H1 (cell line): ENCODE measurements around the gene THADA. TPM values are rescaled to one million over a fixed set of nuclear protein-coding genes. Genes with fewer than 3 reads are reported as not detected.

ENCODE experiments used
- CTCF ChIA-PET: fragments of 300-600 bp; sonication (Branson Sonifier 250); formaldehyde crosslinking; loops from one replicate; lab custom pipeline; 2021; ENCODE audit not compliant: partially characterized antibody; lab: Charles Lee
- POLR2A ChIA-PET: fragments of 300-600 bp; sonication (Branson Sonifier 250); formaldehyde crosslinking; loops from one replicate; lab custom pipeline; 2021; ENCODE audit warnings: inconsistent platforms; ENCODE audit not compliant: partially characterized antibody; lab: Charles Lee
- DNase-seq, 2 experiments: peaks; one replicate each; pipeline versions ENCODE4 v3.0.0 to v3.0.0-alpha.2; 2010 to 2022; ENCODE audit warnings: low spot score in 2 of 2, low read depth in 1 of 2, mixed read lengths in 1 of 2
- FAIRE-seq: peaks from 2 replicates; lab custom pipeline; 2011; peaks lifted over from hg19 to GRCh38; lab: Jason Lieb, UNC
- H2AFZ ChIP-seq: 2 replicates; pipeline ENCODE4 v1.8.1; 2012; ENCODE audit warnings: low read length, inconsistent platforms
- H2AK5ac ChIP-seq: 2 replicates; pipeline ENCODE4 v1.6.1; 2013; ENCODE audit warnings: low read depth, low read length
- H2BK120ac ChIP-seq: replicated peaks from 2 replicates; pipeline ENCODE3; 2013; ENCODE audit warnings: low read depth, low read length, inconsistent platforms
- H2BK12ac ChIP-seq: 2 replicates; pipeline ENCODE4 v1.6.1; 2013; ENCODE audit warnings: low read depth, low read length
- H2BK15ac ChIP-seq: 2 replicates; pipeline ENCODE4 v1.6.1; 2013; ENCODE audit warnings: low read length
- H2BK20ac ChIP-seq: 2 replicates; pipeline ENCODE4 v1.6.1; 2013; ENCODE audit warnings: low read length
- H2BK5ac ChIP-seq: 2 replicates; pipeline ENCODE4 v1.6.1; 2013; ENCODE audit warnings: low read depth, low read length
- H3K14ac ChIP-seq: 2 replicates; pipeline ENCODE4 v1.6.1; 2013; ENCODE audit warnings: inconsistent platforms; ENCODE audit not compliant: insufficient read length
- H3K18ac ChIP-seq: 2 replicates; pipeline ENCODE4 v1.6.1; 2013; ENCODE audit warnings: low read length; ENCODE audit errors: extremely low read depth
- H3K23ac ChIP-seq: 2 replicates; pipeline ENCODE4 v1.6.1; 2013; ENCODE audit warnings: inconsistent platforms; ENCODE audit not compliant: insufficient read length
- H3K23me2 ChIP-seq: 2 replicates; pipeline ENCODE4 v1.6.1; 2013; ENCODE audit warnings: low read depth, low read length
- H3K27ac ChIP-seq: 2 replicates; pipeline ENCODE4 v1.6.1; 2011; ENCODE audit warnings: low read depth, low read length, inconsistent platforms
- H3K27me3 ChIP-seq, 4 experiments: replicated peaks in 1 of 4; 1 replicate in 1 of 4; 2 replicates in 3 of 4; pipeline versions ENCODE4 v1.6.1 to v1.8.1; 2011 to 2013; ENCODE audit warnings: low read length in 3 of 4, mild to moderate bottlenecking in 3 of 4, inconsistent platforms in 2 of 4, mixed read lengths in 2 of 4, moderate library complexity in 1 of 4; ENCODE audit not compliant: control insufficient read depth in 3 of 4, insufficient read depth in 3 of 4; ENCODE audit errors: extremely low read depth in 1 of 4
- H3K36me3 ChIP-seq, 4 experiments: 2 replicates each; pipeline versions ENCODE4 v1.6.1 to v1.8.1; 2011 to 2013; ENCODE audit warnings: mild to moderate bottlenecking in 4 of 4, low read length in 3 of 4, moderate library complexity in 2 of 4, control low read depth in 1 of 4, inconsistent platforms in 1 of 4; ENCODE audit not compliant: insufficient read depth in 4 of 4, control insufficient read depth in 2 of 4
- H3K4ac ChIP-seq: replicated peaks from 2 replicates; pipeline ENCODE3; 2013; ENCODE audit warnings: low read length, low read depth, mixed read lengths, inconsistent platforms; ENCODE audit not compliant: insufficient read length
- H3K4me1 ChIP-seq, 4 experiments: replicated peaks in 1 of 4; 1 replicate in 1 of 4; 2 replicates in 3 of 4; pipeline versions ENCODE4 v1.6.1 to v1.8.1; 2011 to 2013; ENCODE audit warnings: low read length in 3 of 4, inconsistent platforms in 2 of 4, mixed read lengths in 1 of 4; ENCODE audit not compliant: insufficient read depth in 4 of 4, control insufficient read depth in 3 of 4
- H3K4me2 ChIP-seq, 2 experiments: 2 replicates each; pipeline versions ENCODE4 v1.6.1 to v1.8.1; 2011 to 2013; ENCODE audit warnings: low read depth in 2 of 2, low read length in 2 of 2, control low read depth in 1 of 2, inconsistent platforms in 1 of 2, mild to moderate bottlenecking in 1 of 2; ENCODE audit not compliant: insufficient read depth in 1 of 2
- H3K4me3 ChIP-seq, 4 experiments: fragments of 200-600, 300-600 bp in 1 of 4; sonication (generic), shearing (Covaris generic), sonication (Bioruptor Twin) in 1 of 4; 2 replicates each; pipeline versions ENCODE4 v1.5.1 to v1.8.1; 2011 to 2016; ENCODE audit warnings: low read length in 4 of 4, low read depth in 3 of 4, control low read depth in 2 of 4, inconsistent platforms in 2 of 4, mild to moderate bottlenecking in 2 of 4, mixed read lengths in 1 of 4, moderate library complexity in 1 of 4; ENCODE audit not compliant: insufficient read depth in 2 of 4; ENCODE audit errors: extremely low read depth in 1 of 4
- H3K56ac ChIP-seq: replicated peaks from 2 replicates; pipeline ENCODE3; 2013; ENCODE audit warnings: low read depth, mild to moderate bottlenecking, mixed read lengths, low read length, inconsistent platforms; ENCODE audit not compliant: insufficient read length
- H3K79me1 ChIP-seq: 2 replicates; pipeline ENCODE4 v1.6.1; 2013; ENCODE audit warnings: low read depth, low read length, control low read depth
- H3K79me2 ChIP-seq, 2 experiments: 2 replicates each; pipeline versions ENCODE4 v1.6.1 to v1.8.1; 2012 to 2013; ENCODE audit warnings: low read length in 2 of 2, mild to moderate bottlenecking in 2 of 2, inconsistent platforms in 1 of 2; ENCODE audit not compliant: insufficient read depth in 2 of 2, control insufficient read depth in 1 of 2
- H3K9ac ChIP-seq, 4 experiments: replicated peaks in 1 of 4; 1 replicate in 1 of 4; 2 replicates in 3 of 4; pipeline versions ENCODE4 v1.6.1 to v1.8.1; 2011 to 2013; ENCODE audit warnings: low read depth in 3 of 4, low read length in 3 of 4, control low read depth in 2 of 4, mild to moderate bottlenecking in 2 of 4, moderate library complexity in 2 of 4, inconsistent platforms in 1 of 4; ENCODE audit errors: extremely low read depth in 1 of 4
- H3K9me3 ChIP-seq, 2 experiments: 2 replicates each; pipeline versions ENCODE4 v1.6.1 to v1.8.1; 2012 to 2013; ENCODE audit warnings: mild to moderate bottlenecking in 2 of 2, moderate library complexity in 2 of 2, control low read depth in 1 of 2, inconsistent platforms in 1 of 2, low read depth in 1 of 2, low read length in 1 of 2, mixed read lengths in 1 of 2; ENCODE audit not compliant: insufficient read depth in 2 of 2
- H4K20me1 ChIP-seq, 2 experiments: replicated peaks in 1 of 2; 2 replicates each; pipeline versions ENCODE3 to v1.8.1; 2011 to 2013; ENCODE audit warnings: inconsistent platforms in 2 of 2, low read length in 2 of 2, mild to moderate bottlenecking in 1 of 2; ENCODE audit not compliant: insufficient read depth in 2 of 2, control insufficient read depth in 1 of 2
- H4K5ac ChIP-seq: 2 replicates; pipeline ENCODE4 v1.6.1; 2013; ENCODE audit warnings: low read length, low read depth, mixed read lengths, inconsistent platforms; ENCODE audit not compliant: insufficient read length
- H4K8ac ChIP-seq: 2 replicates; pipeline ENCODE4 v1.8.0; 2013; ENCODE audit warnings: mild to moderate bottlenecking, moderate library complexity, low read length, inconsistent platforms; ENCODE audit not compliant: insufficient read depth; ENCODE audit errors: extremely low read depth
- H4K91ac ChIP-seq: replicated peaks from 2 replicates; pipeline ENCODE3; 2013; ENCODE audit warnings: low read length, mixed read lengths, inconsistent platforms; ENCODE audit not compliant: insufficient read length
- EZH2 ChIP-seq: fragments of 200-600 bp; sonication (generic); IDR thresholded peaks from 2 replicates; pipeline ENCODE4 v1.7.1; 2012; ENCODE audit warnings: low read depth, mild to moderate bottlenecking, moderate library complexity, low read length, inconsistent platforms; ENCODE audit not compliant: severe bottlenecking
- WGBS, 2 experiments: shearing (Covaris generic) in 1 of 2; methylation state at CpG; one replicate each; pipeline versions ENCODE4 v1.1.6 to v1.1.7; 2013 to 2015; ENCODE audit warnings: low lambda C conversion rate in 2 of 2, mixed read lengths in 2 of 2, inconsistent platforms in 1 of 2, low coverage in 1 of 2, missing lambda C conversion rate in 1 of 2; ENCODE audit not compliant: insufficient replicate concordance in 2 of 2, insufficient coverage in 1 of 2, insufficient read length in 1 of 2; ENCODE audit errors: extremely low coverage in 1 of 2, missing lambda C conversion rate in 1 of 2; 5-methylcytosine and 5-hydroxymethylcytosine counted together
- polyA plus RNA-seq, 7 experiments: library from polyadenylated mRNA; depleted of rRNA in 3 of 7; stranded (reverse) in 5 of 7; unstranded in 2 of 7; fragments of >200 nt in 5 of 7; fragments of 200-250 nt in 2 of 7; gene quantifications; 1 replicate in 5 of 7; 2 replicates in 1 of 7; 4 replicates in 1 of 7; pipeline versions ENCODE4 v1.2.1 to v1.2.3, GENCODE V29; 2011 to 2013; ENCODE audit warnings: missing spikeins in 2 of 7, mixed read lengths in 2 of 7
- total RNA-seq: library from RNA; stranded (reverse); fragmentation: NEBNext Ultra II Directional; extraction: Animal tissue kit (Norgen Biotek cat#: 25700); gene quantifications from 2 replicates; pipeline ENCODE4 v1.2.1, GENCODE V29; 2021

THADA gene
- total and polyA plus RNA-seq, 2 of the 8 experiments (the other 6 are each of a cell fraction or from before 2014, with no cell fraction given): 22.4 to 26.8 TPM

GRCh38 chr2:43309935-43310334 lies 285.9 kb downstream of the THADA start:
- H3K18ac ChIP-seq: no peak overlapping the region
- H3K4me1 ChIP-seq: no peaks in the 10 kb centered on the region
- ChIA-PET POLR2A (no interaction called here), CTCF (no interaction called here)
- no peak overlapping the region for H3K27ac ChIP-seq
- H2BK12ac ChIP-seq: no peak overlapping the region
- FAIRE-seq: no peak
- DNase-seq: no peak
- no peaks in the 10 kb centered on the region for H3K79me1 ChIP-seq
- H3K9me3 ChIP-seq: no peaks in the 10 kb centered on the region
- H3K79me2 ChIP-seq: no peaks in the 10 kb centered on the region
- H3K4me2 ChIP-seq: no peak overlapping the region
- no peaks in the 10 kb centered on the region for H3K27me3 ChIP-seq
- no peak overlapping the region for H3K23ac ChIP-seq
- no peak overlapping the region for H3K4me3 ChIP-seq
- no peak overlapping the region for H2BK15ac ChIP-seq
- H2AFZ ChIP-seq: no peak overlapping the region
- H2BK120ac ChIP-seq: no peak overlapping the region
- H4K8ac ChIP-seq: no peak overlapping the region
- no peak overlapping the region for H4K5ac ChIP-seq
- no peak overlapping the region for H3K14ac ChIP-seq
- no peaks in the 10 kb centered on the region for H3K36me3 ChIP-seq
- no peak overlapping the region for H2AK5ac ChIP-seq
- no peak for TF ChIP-seq EZH2
- H2BK5ac ChIP-seq: no peak overlapping the region
- no peaks in the 10 kb centered on the region for H3K23me2 ChIP-seq
- H2BK20ac ChIP-seq: no peak overlapping the region
- WGBS, 2 experiments: no CpG with 5 or more reads among the region's 1 CpG
- H4K91ac ChIP-seq: no peak overlapping the region
- H3K9ac ChIP-seq: no peak overlapping the region
- no peaks in the 10 kb centered on the region for H4K20me1 ChIP-seq
- H3K56ac ChIP-seq: no peak overlapping the region
- H3K4ac ChIP-seq: no peak overlapping the region
